B cell (primary cell): ENCODE results near the gene ODF2L. TPM values are rescaled to one million over a fixed set of nuclear protein-coding genes. Genes with fewer than 3 reads are reported as not detected.

Experiments
- ATAC-seq: fragments of 200-7000 bp; cut with Tn5 transposase; one replicate; pipeline ENCODE4 v1.10.0; 2021; ENCODE audit warnings: low read depth, mild to moderate bottlenecking, moderate number of reproducible peaks, moderate library complexity
- CTCF ChIA-PET: fragments of 350-600 bp; sonication (Branson Sonifier 250); formaldehyde crosslinking; loops from one replicate; lab custom pipeline; 2021; ENCODE audit warnings: antibody characterized with exemption, inconsistent platforms; lab: Charles Lee
- POLR2A ChIA-PET: fragments of 350-600 bp; sonication (Branson Sonifier 250); formaldehyde crosslinking; loops from one replicate; lab custom pipeline; 2021; ENCODE audit warnings: antibody characterized with exemption; lab: Charles Lee
- DNase-seq: peaks from one replicate; pipeline ENCODE4 v3.0.0; 2013
- H2AFZ ChIP-seq: 2 replicates; pipeline ENCODE4 v1.6.1; 2012; ENCODE audit warnings: mild to moderate bottlenecking, low read depth, low read length; ENCODE audit not compliant: insufficient read depth, poor library complexity, severe bottlenecking
- H3K27ac ChIP-seq, 2 donors: 1 replicate in 1 of 2; 2 replicates in 1 of 2; pipeline ENCODE4 v1.5.1; 2012 to 2013; ENCODE audit warnings: low read length in 2 of 2, mild to moderate bottlenecking in 2 of 2, moderate library complexity in 1 of 2
- H3K27me3 ChIP-seq, 4 experiments: fragments of 200-600 bp in 1 of 4; sonication (generic) in 1 of 4; replicated peaks in 1 of 4; 1 replicate in 2 of 4; 2 replicates in 2 of 4; pipeline versions ENCODE4 v1.6.1 to v1.7.0; 2013 to 2016; ENCODE audit warnings: low read length in 3 of 4, mild to moderate bottlenecking in 2 of 4, mixed read lengths in 1 of 4, moderate library complexity in 1 of 4; ENCODE audit not compliant: insufficient read depth in 4 of 4, control insufficient read depth in 3 of 4; ENCODE audit errors: control extremely low read depth in 1 of 4
- H3K36me3 ChIP-seq, 2 experiments: replicated peaks in 1 of 2; 1 replicate in 1 of 2; 2 replicates in 1 of 2; pipeline versions ENCODE4 v1.6.1 to v1.7.1; 2013; ENCODE audit warnings: low read length in 1 of 2; ENCODE audit not compliant: insufficient read depth in 2 of 2, control insufficient read depth in 1 of 2; ENCODE audit errors: control extremely low read depth in 1 of 2, extremely low read depth in 1 of 2
- H3K4me1 ChIP-seq, 2 donors: fragments of 200-600 bp in 1 of 2; sonication (generic) in 1 of 2; 1 replicate in 1 of 2; 2 replicates in 1 of 2; pipeline versions ENCODE4 v1.5.1 to v1.6.1; 2013 to 2017; ENCODE audit warnings: low read length in 2 of 2; ENCODE audit not compliant: control insufficient read depth in 2 of 2, insufficient read depth in 2 of 2
- H3K4me2 ChIP-seq: replicated peaks from 2 replicates; pipeline ENCODE3; 2012; ENCODE audit warnings: mild to moderate bottlenecking, low read depth, low read length; ENCODE audit not compliant: poor library complexity, severe bottlenecking
- H3K4me3 ChIP-seq, 5 experiments: fragments of 200-600 bp in 1 of 5; sonication (generic) in 1 of 5; 1 replicate in 3 of 5; 2 replicates in 2 of 5; pipeline versions ENCODE4 v1.5.1 to v1.7.0; 2011 to 2016; ENCODE audit warnings: low read length in 4 of 5, mild to moderate bottlenecking in 4 of 5, low read depth in 2 of 5, control low read depth in 1 of 5, moderate library complexity in 1 of 5; ENCODE audit not compliant: insufficient read depth in 1 of 5; ENCODE audit errors: control extremely low read depth in 1 of 5, extremely low read depth in 1 of 5
- H3K79me2 ChIP-seq: fragments of 200-600 bp; sonication (generic); one replicate; pipeline ENCODE4 v1.6.0; 2016; ENCODE audit warnings: low read length; ENCODE audit not compliant: control insufficient read depth, insufficient read depth
- H3K9ac ChIP-seq: fragments of 200-600 bp; sonication (generic); 2 replicates; pipeline ENCODE4 v1.6.1; 2017; ENCODE audit warnings: mild to moderate bottlenecking, low read length, moderate library complexity
- H3K9me3 ChIP-seq, 3 donors: one replicate each; pipeline versions ENCODE4 v1.6.1 to v1.7.1; 2013; ENCODE audit warnings: low read length in 2 of 3; ENCODE audit not compliant: control insufficient read depth in 2 of 3, insufficient read depth in 1 of 3; ENCODE audit errors: control extremely low read depth in 1 of 3
- H4K20me1 ChIP-seq: 2 replicates; pipeline ENCODE4 v1.6.0; 2012; ENCODE audit warnings: mild to moderate bottlenecking, low read length; ENCODE audit not compliant: insufficient read depth, control insufficient read depth, poor library complexity, severe bottlenecking
- H3K27ac Mint-ChIP-seq: one replicate; pipeline ENCODE4 v1.8.0; 2021; ENCODE audit warnings: mixed read lengths
- H3K27me3 Mint-ChIP-seq: one replicate; pipeline ENCODE4 v1.8.0; 2021; ENCODE audit warnings: mixed read lengths
- H3K4me1 Mint-ChIP-seq: one replicate; pipeline ENCODE4 v1.8.0; 2021; ENCODE audit warnings: mixed read lengths
- H3K4me3 Mint-ChIP-seq: one replicate; pipeline ENCODE4 v1.8.0; 2021; ENCODE audit warnings: mixed read lengths
- H3K9me3 Mint-ChIP-seq: one replicate; pipeline ENCODE4 v1.8.0; 2022; ENCODE audit warnings: mixed read lengths; ENCODE audit not compliant: insufficient read depth
- EZH2 ChIP-seq: IDR thresholded peaks from 2 replicates; pipeline ENCODE4 v1.6.1; 2012; ENCODE audit warnings: borderline replicate concordance, low read depth, mild to moderate bottlenecking, moderate library complexity, low read length; ENCODE audit not compliant: insufficient read depth, poor library complexity, severe bottlenecking
- WGBS: methylation state at CpG from one replicate; pipeline ENCODE4 v1.1.5; 2013; ENCODE audit warnings: missing lambda C conversion rate; ENCODE audit not compliant: insufficient coverage; 5-methylcytosine and 5-hydroxymethylcytosine counted together
- intact Hi-C: fragments of 100-400 bp; cut with micrococcal nuclease; formaldehyde crosslinking; loops from one replicate; pipeline ENCODE4 v1.10.0; 2022
- polyA plus RNA-seq: library from polyadenylated mRNA; depleted of rRNA; stranded (reverse); fragments of >200 nt; gene quantifications from 2 replicates; pipeline ENCODE4 v1.2.3, GENCODE V29; 2012
- total RNA-seq, 2 donors: library from RNA; stranded (reverse); fragments of 120-200 nt in 1 of 2; gene quantifications; 1 replicate in 1 of 2; 2 replicates in 1 of 2; pipeline versions ENCODE4 v1.2.3 to v1.2.4, GENCODE V29; 2013 to 2022
- TF ChIP-seq, protein P1 (sequence below): fragments of 200-600 bp; IDR thresholded peaks from one replicate; pipeline ENCODE4 v1.8.0; 2022; ENCODE audit warnings: antibody characterized with exemption, mild to moderate bottlenecking

ODF2L gene
- total and polyA plus RNA-seq, 2 donors (not counting 1 experiment from before 2014, with no cell fraction given), result 13.0 to 61.3 TPM

DNA sequence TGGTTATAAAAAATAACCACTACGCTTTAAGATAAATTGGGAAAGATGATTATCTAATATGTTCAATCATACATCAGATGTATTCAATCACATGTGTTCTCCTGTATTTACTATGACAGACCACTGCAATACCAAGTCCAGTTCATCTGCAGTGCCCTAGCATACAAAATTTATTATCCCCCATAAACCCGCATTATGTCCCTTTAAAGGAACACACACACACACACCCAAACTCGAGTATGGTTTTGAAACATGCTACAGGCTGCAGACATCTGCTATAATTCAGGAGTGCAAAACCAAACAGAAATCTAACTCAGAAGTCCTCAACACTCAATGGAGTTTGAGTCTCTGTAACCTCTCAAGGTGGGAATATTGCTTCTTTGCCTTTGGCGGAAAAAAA, 14.9 kb downstream of the ODF2L start:
- H3K4me1 ChIP-seq, result peaks cover 0 to 4% of the 10 kb centered on the region in 2 donors
- no peak overlapping the region for H2AFZ ChIP-seq
- H3K27me3 ChIP-seq, result no peaks in the 10 kb centered on the region
- Mint-ChIP-seq H3K9me3 (peaks cover 6% of the 10 kb centered on the region), H3K4me1 (peaks cover 8% of the 10 kb centered on the region), H3K27ac (no peak overlapping the region), H3K4me3 (no peak overlapping the region), H3K27me3 (no peaks in the 10 kb centered on the region)
- no peak overlapping the region for H3K27ac ChIP-seq
- H3K9ac ChIP-seq, result no peak overlapping the region
- H3K4me3 ChIP-seq, result no peak overlapping the region
- ChIA-PET CTCF (no interaction called here), POLR2A (no interaction called here)
- ATAC-seq (no peak), DNase-seq (no peak)
- WGBS, result 64% methylated on average over 2 of the region's 4 CpGs
- peaks cover 0 to 2% of the 10 kb centered on the region in 2 experiments for H3K36me3 ChIP-seq
- TF ChIP-seq, protein P1, sequence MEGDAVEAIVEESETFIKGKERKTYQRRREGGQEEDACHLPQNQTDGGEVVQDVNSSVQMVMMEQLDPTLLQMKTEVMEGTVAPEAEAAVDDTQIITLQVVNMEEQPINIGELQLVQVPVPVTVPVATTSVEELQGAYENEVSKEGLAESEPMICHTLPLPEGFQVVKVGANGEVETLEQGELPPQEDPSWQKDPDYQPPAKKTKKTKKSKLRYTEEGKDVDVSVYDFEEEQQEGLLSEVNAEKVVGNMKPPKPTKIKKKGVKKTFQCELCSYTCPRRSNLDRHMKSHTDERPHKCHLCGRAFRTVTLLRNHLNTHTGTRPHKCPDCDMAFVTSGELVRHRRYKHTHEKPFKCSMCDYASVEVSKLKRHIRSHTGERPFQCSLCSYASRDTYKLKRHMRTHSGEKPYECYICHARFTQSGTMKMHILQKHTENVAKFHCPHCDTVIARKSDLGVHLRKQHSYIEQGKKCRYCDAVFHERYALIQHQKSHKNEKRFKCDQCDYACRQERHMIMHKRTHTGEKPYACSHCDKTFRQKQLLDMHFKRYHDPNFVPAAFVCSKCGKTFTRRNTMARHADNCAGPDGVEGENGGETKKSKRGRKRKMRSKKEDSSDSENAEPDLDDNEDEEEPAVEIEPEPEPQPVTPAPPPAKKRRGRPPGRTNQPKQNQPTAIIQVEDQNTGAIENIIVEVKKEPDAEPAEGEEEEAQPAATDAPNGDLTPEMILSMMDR, result no peak
- no peak for TF ChIP-seq EZH2
- H3K4me2 ChIP-seq, result no peak overlapping the region
- no peaks in the 10 kb centered on the region for H3K79me2 ChIP-seq
- H4K20me1 ChIP-seq, result no peaks in the 10 kb centered on the region
- peaks cover 0 to 11% (median 9%) of the 10 kb centered on the region in 3 donors for H3K9me3 ChIP-seq
- intact Hi-C loops, result loop anchor here (2.0 to 10.0 kb wide), 3 partner anchors 236 to 704 kb away; partner anchors contain the start of gene ZNHIT6

DNA sequence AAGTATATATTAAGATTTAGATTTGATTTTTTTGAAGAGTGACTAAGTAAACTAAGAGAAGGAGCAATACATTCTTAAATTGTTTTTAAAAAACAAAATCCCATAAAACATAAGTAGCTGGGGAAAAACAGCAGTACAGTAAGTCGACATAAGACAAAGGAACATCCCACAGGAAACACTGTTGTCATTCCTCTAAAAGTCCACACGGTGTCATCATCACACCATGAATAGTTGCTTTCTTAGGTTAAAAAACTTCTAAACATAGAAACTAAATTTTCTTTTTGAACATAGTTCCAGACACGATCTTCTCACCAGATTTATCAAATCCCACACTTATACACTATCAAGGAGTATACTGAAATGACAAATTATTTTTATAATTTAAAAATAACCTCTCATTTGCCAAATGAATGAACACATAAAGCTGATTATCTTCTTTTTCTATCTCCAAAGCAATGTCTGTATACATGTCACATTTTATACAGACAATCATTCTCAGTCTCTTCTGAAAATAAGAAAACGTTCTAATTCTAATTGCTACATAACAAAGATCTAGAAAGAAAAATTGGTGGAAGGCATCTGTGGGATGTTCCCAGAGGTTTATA, 15.8 kb downstream of the ODF2L start:
- Histone ChIP-seq H3K27me3 (no peaks in the 10 kb centered on the region), H3K4me2 (no peak overlapping the region), H3K79me2 (no peaks in the 10 kb centered on the region), H3K4me1 (peaks cover 0 to 4% of the 10 kb centered on the region in 2 donors), H3K36me3 (peaks cover 0 to 2% of the 10 kb centered on the region in 2 experiments), H3K4me3 (no peak overlapping the region), H3K9me3 (peaks cover 1 to 11% (median 9%) of the 10 kb centered on the region in 3 donors), H2AFZ (no peak overlapping the region), H3K27ac (no peak overlapping the region), H4K20me1 (no peaks in the 10 kb centered on the region), H3K9ac (no peak overlapping the region)
- peaks cover 6% of the 10 kb centered on the region for H3K9me3 Mint-ChIP-seq
- WGBS, result no CpG with 5 or more reads among the region's 4 CpGs
- peak; percentile 68 for DNase-seq
- peaks cover 8% of the 10 kb centered on the region for H3K4me1 Mint-ChIP-seq
- ATAC-seq, result peak; percentile 63
- no peak overlapping the region for H3K4me3 Mint-ChIP-seq
- CTCF ChIA-PET, result interaction anchor here (0.6 to 4.0 kb wide), 29 partner anchors 9 to 714 kb away, joined by 3 to 53 read pairs (median 4); partner anchors contain the start of genes ODF2L and SH3GLB1
- POLR2A ChIA-PET, result no interaction called here
- no peaks in the 10 kb centered on the region for H3K27me3 Mint-ChIP-seq
- H3K27ac Mint-ChIP-seq, result no peak overlapping the region
- intact Hi-C loops, result loop anchor here (1.0 to 10.0 kb wide), 8 partner anchors 16 to 704 kb away; partner anchors contain the start of genes ODF2L and ZNHIT6
- no peak for TF ChIP-seq EZH2
- TF ChIP-seq, protein P1, result peak; percentile 88
